ENCODE measurements around the gene ZC3H4.

ZC3H4 gene

DNA sequence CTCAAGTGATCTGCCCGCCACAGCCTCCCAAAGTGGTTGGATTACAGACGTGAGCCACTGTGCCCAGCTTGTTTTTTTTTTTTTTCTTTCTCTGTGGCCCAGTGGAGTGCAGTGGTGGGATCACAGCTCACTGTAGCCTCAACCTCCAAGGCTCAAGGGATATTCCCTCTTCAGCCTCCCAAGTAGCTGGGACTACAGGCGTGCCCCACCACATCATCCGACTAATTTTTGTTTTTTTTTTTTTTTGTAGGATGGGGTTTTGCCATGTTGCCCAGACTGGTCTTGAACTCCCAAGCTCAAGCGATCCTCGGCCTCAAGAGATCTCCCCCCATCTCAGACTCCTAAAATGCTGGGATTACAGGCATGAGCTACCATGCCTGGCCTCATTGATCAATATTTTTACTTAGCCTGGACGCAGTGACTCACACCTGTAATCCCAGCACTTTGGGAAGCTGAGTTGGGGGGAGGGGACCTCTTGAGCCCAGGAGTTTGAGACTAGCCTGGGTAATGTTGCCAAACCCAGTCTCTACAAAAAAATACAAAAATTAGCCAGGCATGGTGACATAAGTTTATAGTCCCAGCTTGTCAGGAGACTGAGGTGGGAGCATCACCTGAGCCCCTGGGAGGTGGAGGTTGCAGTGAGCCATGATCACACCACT, 18.7 kb upstream of the ZC3H4 start:
- no peak for DNase-seq

GRCh38 chr19:47130589-47131227, 17.1 kb upstream of the ZC3H4 start, which contains the start of gene SAE1:
TSS of gene SAE1 (plus strand) at chr19:47130835. CDS start at chr19:47130931, 96 bp downstream.
- DNase-seq = peak; percentile 85

GRCh38 chr19:47130120-47130588, 16.6 kb upstream of the ZC3H4 start:
- no peak for DNase-seq

DNA sequence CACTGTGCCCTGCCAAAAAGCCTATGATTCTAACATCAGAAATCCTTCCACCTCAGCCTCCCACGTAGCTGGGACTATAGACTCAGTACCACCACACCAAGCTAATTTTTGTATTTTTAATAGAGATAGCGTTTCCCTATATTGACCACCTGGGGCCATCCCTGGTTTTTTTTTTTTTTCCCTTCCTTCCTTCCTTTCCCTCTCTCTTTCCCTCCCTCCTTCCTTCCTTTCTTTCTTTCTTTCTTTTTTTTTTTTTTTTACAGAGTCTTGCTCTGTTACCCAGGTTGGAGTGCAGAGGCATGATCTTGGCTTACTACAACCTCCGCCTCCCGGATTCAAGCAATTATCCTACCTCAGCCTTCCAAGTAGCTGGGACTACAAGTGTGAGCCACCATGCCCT, 16.0 kb upstream of the ZC3H4 start:
- no peak for DNase-seq

DNA sequence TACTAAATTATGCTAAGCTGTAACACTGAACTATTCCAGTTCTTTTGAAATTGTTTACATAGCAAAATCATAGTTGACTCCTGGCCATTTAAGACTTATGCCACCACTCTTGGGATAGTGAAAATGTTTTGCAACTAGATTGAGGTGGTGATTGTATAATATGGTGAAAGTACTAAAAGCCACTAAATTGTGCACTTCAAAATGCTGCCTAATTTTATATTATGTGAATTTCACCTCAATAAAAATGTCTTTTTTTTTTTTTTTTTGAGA, 12.0 kb upstream of the ZC3H4 start:
- no peak for DNase-seq

DNA sequence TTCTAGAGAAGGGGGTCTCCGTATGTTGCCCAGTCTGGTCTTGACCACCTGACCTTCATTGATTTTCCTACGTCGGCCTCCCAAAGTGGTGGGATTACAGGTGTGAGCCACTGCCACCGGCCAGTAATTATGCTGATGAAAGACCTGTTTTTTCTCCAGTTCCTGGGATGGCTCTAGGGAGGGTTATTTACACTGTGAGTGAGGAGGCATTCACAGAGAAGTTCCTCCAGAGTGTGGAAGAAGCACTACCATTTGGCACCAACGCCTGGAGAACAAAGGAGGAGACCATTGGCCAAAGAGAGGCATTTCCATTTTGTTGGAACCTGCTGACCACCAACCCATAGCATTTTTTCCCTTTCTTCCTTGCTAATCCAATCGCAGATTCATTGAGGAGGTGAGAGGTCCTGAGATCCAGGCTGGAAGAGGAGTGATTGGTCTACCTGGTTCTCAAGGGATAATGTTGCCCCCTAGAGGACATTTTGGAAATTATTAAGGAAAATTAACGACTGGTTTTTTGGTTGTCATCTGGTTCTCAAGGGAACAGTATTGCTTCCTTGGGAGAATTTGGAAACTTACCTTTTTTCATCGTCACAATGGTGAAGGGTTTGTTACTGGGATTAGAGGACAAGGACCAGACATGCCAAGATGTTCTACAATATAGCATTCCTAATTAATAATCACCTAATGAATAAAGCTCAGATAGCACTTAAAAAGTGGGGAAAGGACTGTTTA, 11.5 kb upstream of the ZC3H4 start:
- DNase-seq = no peak

- no peak for DNase-seq
These were observed 9.8 kb upstream of the ZC3H4 start for GRCh38 chr19:47123406-47123805.

GRCh38 chr19:47122359-47123335, 9.1 kb upstream of the ZC3H4 start:
- DNase-seq = no peak

DNA sequence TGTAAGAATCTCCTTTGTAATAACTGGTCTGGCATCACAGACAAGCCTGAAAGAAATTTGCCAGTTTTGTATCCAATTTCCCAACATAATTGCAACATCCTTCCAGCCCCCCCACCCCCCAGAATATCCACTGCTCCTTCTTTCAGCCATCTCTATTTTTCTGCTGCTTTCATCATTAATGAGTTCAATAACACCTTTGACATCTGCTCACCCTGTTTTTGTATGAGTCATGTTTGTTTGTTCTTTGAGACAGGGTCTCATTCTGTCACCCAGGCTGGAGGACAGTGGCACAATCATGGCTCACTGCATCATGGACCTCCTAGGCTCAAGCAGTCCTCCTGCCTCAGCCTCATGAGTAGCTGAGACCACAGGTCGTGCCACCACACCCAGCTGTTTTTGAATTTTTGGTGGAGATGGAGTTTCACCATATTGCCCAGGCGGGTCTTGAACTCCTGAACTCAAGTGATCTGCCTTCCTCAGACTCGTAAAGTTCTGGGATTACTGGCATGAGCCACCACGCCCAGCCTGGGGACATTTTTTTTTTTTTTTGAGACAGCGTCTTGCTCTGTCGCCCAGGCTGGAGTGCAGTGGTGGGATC, 7.0 kb upstream of the ZC3H4 start:
- no peak for DNase-seq

DNA sequence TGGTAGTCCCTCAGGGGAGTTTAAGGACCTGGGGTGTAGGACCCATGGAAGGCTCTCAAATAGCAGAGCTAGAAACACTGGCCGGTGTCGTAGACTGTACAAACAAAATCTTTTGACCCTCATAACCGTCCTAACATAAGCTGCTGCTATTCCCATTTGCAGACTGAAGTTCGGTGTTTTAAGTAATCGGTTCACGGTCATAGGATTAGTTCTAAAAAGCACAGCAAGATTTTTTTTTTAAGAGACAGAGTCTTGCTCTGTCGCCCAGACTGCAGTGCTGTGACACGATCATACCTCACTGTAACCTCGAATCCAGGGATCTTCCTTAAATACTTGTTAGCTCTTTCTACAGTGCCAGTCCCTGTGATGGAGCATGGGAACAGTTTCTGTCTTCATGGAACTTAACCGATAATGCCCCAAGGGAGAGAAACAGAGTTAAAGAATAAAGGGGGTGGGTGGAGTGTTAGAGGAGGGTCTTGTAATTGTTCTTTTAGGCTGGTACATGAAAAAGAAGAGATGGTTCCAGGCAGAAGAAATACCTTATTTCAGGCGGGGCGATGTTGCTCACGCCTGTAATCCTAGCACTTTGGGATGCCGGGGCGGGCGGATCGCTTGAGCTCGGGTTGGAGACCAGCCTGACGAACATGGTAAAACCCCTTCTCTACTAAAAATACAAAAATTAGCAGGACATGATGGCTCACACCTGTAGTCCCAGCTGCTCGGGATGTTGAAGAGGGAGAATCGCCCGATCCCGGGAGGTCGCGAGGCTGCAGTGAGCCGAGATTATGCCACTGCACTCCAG, 475 bp upstream of the ZC3H4 start:
- DNase-seq = no peak

DNA sequence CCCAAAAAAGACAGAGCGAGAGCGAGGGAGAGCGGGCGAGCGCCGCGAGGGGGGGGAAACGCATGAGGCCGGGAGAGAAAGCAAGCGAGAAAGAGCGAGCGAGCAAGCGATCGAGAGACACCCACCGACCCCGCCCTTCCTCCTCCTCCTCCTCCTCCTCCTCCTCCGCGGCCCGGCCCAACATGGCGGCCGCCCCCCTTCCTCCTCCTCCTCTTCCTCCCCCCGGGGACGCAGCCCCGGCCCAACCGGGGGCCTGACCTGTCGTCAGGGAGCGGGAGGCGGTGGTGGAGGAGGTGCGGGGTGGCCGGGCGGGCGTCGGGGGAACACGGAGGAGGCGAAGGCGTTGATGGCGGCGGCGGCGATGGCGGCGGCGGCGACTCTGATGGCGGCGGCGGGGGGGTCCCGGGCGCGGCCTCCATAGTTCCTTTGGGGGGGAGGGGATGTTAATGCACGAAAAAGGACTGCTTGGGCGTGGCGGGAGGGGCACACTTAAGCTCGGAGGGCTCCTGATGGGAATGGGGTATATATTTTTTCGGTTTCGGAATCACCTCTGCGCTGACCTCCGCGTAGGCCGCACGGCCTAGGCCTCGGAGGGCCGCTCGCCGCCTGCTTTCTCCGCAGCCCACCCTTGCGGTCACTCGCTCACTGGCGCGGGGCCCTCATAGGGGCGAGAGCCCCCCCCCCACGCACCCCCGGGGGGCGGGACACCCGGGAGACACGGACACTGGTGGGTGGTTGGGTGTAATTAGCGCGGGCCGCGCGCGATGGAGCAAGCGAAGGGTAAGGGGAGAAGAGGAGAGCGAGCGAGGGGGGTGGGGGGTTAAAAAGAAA, 1.2 kb downstream of the ZC3H4 start:
- DNase-seq = peak; percentile 65

DNA sequence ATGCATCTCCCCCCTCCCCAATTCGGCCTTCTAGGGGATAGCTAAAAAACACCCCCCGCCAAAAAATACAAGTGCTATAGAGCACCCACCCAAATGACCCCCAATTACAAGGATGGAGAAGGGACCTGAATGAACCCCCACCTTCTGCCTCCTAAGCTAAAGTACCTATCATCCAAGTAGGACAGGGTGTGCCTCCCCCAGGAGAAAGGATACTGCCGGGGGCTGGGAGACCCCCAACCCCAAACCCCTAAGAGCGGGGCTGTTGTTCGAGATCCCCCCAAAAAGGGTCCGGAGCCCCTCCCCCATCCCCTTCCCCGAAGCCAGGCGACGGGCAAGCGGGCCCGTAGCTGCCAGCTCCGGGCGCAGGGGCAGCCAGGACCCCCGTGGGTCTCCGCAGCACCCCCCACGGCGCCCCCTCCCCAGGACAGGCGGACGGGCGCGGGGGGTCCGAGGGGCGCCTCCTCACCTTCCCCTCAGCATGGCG, 1.9 kb downstream of the ZC3H4 start:
- DNase-seq = no peak

DNA sequence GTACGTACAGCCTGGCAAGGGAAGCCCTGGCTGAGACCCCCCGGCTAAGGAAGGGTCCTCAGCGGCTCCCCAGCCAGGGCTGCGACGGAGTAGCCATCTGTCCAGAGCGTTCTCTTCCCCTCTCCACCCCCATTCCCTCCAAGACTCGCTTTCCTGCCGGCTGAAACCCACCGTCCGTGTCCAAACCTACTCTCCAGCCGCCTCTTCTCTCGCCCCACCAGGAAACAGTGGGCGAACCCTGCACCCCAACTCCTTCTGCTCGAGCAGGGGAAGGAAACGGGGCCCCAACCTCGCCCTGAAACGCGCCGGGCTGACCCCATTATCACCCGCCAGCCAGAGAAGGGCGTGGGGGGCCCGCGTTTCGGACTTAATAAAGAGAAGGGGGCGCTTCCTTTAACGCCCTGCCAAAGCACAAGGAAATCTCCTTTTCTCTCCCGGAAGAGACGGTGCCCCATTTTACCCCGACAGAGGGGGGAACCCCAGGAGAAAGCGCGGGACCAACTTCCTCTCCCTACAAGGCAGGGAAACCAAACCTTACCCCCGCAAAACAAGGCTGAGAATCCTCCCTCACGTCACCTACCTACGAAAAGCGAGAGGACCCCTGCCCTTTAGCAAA, 2.5 kb downstream of the ZC3H4 start:
- DNase-seq = no peak

- DNase-seq = no peak
These were observed 3.0 kb downstream of the ZC3H4 start for GRCh38 chr19:47110521-47111005.

DNA sequence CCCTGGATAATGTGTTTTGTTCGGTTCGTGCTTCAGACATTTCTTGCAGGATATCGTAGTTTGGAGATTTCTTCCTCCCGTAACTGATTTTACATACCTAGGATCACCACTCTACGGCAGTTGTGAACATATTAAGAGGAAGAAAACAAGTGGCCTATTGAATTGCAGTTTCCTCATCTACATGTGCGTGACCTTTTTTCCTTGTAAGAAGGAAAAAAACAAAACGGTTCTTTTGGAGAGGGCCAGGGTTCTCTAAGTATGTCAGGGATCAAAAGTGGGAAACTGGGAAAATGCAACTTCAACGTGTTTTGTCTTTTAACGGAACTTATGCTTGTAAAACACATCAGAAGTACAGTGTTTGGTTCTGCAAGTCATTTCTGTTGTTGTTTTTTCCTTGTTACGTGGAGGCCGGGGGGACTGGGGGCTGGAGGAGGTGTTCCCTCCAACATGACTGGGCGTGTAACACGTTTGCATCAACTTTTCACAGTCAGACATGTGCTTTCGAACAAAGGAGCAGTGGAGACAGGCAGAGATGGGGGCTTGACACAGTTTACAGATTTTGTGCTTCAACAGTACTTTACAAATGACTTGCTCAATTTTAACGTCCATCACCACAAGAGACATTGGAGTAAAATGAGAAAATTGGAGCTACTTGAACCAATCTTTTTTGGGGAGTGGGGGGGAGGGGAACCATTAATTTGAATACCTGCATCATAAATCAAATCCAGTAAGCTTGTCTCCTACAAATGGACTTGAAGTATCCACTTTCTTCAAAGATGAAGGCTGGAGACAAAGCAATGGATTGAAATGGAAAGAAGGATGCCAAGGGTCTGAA, 3.8 kb downstream of the ZC3H4 start:
- DNase-seq = no peak

DNA sequence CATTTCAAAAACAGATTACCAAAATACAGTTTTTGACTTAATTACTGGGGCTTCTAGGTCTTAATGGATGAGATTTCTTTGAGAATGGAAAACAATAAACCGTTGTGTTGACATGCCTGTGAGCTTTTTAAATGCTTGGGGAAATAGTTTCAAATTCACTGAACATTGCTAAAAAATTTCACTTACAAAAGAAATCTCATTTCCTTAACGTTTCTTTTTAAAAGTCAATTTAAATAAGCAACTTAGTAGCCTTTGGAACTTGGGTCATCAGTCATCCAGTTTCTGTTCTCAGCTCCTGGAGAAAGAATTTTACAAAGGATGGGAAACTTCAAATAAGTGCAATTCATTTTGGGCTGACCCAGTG, 4.4 kb downstream of the ZC3H4 start:
- no peak for DNase-seq

- no peak for DNase-seq
These were observed 5.4 kb downstream of the ZC3H4 start for GRCh38 chr19:47107953-47108746.
